Sciatic nerve (tissue), 2 donors: ENCODE data around the gene ARHGAP24. TPM values are rescaled to one million over a fixed set of nuclear protein-coding genes. Genes with fewer than 3 reads are reported as not detected.
A peak's percentile ranks its signal among the peaks of the same experiment; 100 is the strongest.
"Not testable (repeated sequence)": the region's sequence is repeated elsewhere in the genome, so short reads cannot be mapped to it uniquely, and the experiment has no call there.

Experiments used
- ATAC-seq: fragments of 200-7000 bp; cut with Tn5 transposase; one replicate; pipeline ENCODE4 v1.9.1; 2020; ENCODE audit warnings: mild to moderate bottlenecking, moderate library complexity
- DNase-seq: peaks from one replicate; pipeline ENCODE4 v3.0.0-alpha.2; 2020; ENCODE audit warnings: low spot score
- intact Hi-C: fragments of 100-400 bp; cut with DNase I; formaldehyde crosslinking; loops from one replicate; pipeline ENCODE4 v1.14.2; 2022
- total RNA-seq: library from RNA; stranded (reverse); fragmentation: NEBNext Ultra II Directional; extraction: Animal tissue kit (Norgen Biotek cat#: 25700); gene quantifications from one replicate; pipeline ENCODE4 v1.2.1, GENCODE V29; 2021
- donor health status: DM: no; HTN: no; CAD: no.
- donor health status: DM: no; HTN: no; CAD: no.

The ARHGAP24 gene
- total RNA-seq, 1 donor from 2014 or later: 87.6 TPM

- DNase-seq, ATAC-seq: not testable (repeated sequence)
- intact Hi-C loops: loop anchor here (5.0 kb wide), 1 partner anchor 1403 kb away; no protein-coding TSS in a partner anchor
These were observed 365.1 kb downstream of the ARHGAP24 start for GRCh38 chr4:85839981-85840451.

- peak; percentile 80 for ATAC-seq
- no peak for DNase-seq
- intact Hi-C loops: loop anchor here (5.0 kb wide), 1 partner anchor 1405 kb away; no protein-coding TSS in a partner anchor
These were observed 367.6 kb downstream of the ARHGAP24 start for GRCh38 chr4:85842540-85842939.

- ATAC-seq, intact Hi-C loops, DNase-seq: not testable (repeated sequence)
These were observed 378.8 kb downstream of the ARHGAP24 start for GRCh38 chr4:85853740-85854139.

GRCh38 chr4:85854546-85854945 lies 379.6 kb downstream of the ARHGAP24 start:
- intact Hi-C loops: no loop called here
- ATAC-seq (no peak), DNase-seq (no peak)

GRCh38 chr4:85860066-85860740 lies 385.3 kb downstream of the ARHGAP24 start:
- intact Hi-C loops: no loop called here
- no peak for DNase-seq
- no peak for ATAC-seq

GRCh38 chr4:85861064-85861765 lies 386.3 kb downstream of the ARHGAP24 start:
- ATAC-seq (no peak), DNase-seq (no peak)
- intact Hi-C loops: no loop called here

- DNase-seq: no peak
- intact Hi-C loops: no loop called here
These were observed 387.9 kb downstream of the ARHGAP24 start for GRCh38 chr4:85862896-85863295.

GRCh38 chr4:85864259-85865205 lies 389.6 kb downstream of the ARHGAP24 start:
- no peak for ATAC-seq
- no peak for DNase-seq
- intact Hi-C loops: no loop called here

More at GRCh38 chr4:85862896-85863295, 387.9 kb downstream of the ARHGAP24 start:
- no peak for ATAC-seq

GRCh38 chr4:85865256-85865655 lies 390.3 kb downstream of the ARHGAP24 start:
- intact Hi-C loops: no loop called here
- ATAC-seq (no peak), DNase-seq (no peak)

GRCh38 chr4:85866508-85866907 lies 391.6 kb downstream of the ARHGAP24 start:
- ATAC-seq: no peak
- intact Hi-C loops: no loop called here
- DNase-seq: no peak

- ATAC-seq (no peak), DNase-seq (no peak)
- intact Hi-C loops: no loop called here
These were observed 392.3 kb downstream of the ARHGAP24 start for GRCh38 chr4:85867271-85867670.

- intact Hi-C loops: no loop called here
- DNase-seq (no peak), ATAC-seq (no peak)
These were observed 394.2 kb downstream of the ARHGAP24 start for GRCh38 chr4:85869181-85869580.

GRCh38 chr4:85870298-85871083 lies 395.5 kb downstream of the ARHGAP24 start:
- DNase-seq: no peak
- peak; percentile 39 for ATAC-seq
- intact Hi-C loops: no loop called here

- DNase-seq (no peak), ATAC-seq (no peak)
- intact Hi-C loops: no loop called here
These were observed 398.6 kb downstream of the ARHGAP24 start for GRCh38 chr4:85873566-85873965.

GRCh38 chr4:85879518-85879917 lies 404.6 kb downstream of the ARHGAP24 start:
- intact Hi-C loops: no loop called here
- DNase-seq: no peak
- no peak for ATAC-seq

- ATAC-seq: no peak
- no peak for DNase-seq
- intact Hi-C loops: no loop called here
These were observed 408.2 kb downstream of the ARHGAP24 start for GRCh38 chr4:85883180-85883579.

- ATAC-seq: no peak
- intact Hi-C loops: no loop called here
- DNase-seq: no peak
These were observed 409.3 kb downstream of the ARHGAP24 start for GRCh38 chr4:85884251-85884650.

- DNase-seq (no peak), ATAC-seq (no peak)
- intact Hi-C loops: no loop called here
These were observed 411.7 kb downstream of the ARHGAP24 start for GRCh38 chr4:85886665-85887064.
